ENCODE data around the gene RTF1.

DNA sequence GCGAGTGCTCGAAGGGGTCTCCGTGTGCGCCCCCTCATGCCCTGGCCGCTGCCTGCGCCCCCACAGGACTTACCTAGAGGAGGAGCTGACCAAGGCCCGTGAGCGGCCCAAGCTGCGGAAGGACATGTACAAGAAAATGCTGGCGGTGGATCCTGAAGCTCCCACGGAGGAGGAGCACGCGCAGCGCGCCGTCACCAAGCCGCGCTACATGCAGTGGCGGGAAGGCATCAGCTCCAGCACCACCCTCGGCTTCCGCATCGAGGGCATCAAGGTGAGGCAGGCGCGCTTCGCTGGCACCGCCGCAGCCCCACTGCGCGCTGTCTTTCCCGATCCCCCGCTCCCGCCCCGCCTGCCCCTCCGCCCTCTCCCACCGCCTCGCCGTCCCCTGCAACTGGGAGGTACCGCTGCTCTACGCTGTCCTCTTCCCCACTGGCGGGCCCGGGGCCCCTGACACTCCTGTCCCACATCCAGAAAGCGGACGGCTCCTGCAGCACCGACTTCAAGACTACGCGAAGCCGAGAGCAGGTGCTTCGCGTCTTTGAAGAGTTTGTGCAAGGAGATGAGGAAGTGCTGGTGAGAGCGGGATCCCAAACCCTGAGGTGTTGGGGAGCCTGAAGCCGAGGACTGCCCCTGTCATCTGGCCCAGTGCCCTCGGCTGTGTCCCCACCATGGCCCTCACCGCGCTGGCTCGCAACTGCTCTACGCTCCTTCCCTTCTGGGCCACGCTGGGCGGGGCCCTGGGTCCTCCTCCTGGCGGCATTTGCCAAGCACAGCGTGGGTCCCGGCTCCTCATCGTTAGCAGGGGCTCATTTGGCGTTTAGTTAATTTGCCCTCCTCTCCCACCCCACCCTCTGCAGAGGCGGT is 85.3 kb downstream of the RTF1 start:
- TF ChIP-seq ZBTB20 (tag by site-specific recombination; IDR thresholded peaks at IDR 0.05) (no peak), GLIS1 (tag by site-specific recombination; IDR thresholded peaks at IDR 0.05) (no peak), ZBTB26 (tag by site-specific recombination; optimal IDR thresholded peaks at IDR 0.05) (no peak), ZNF114 (tag by site-specific recombination; IDR thresholded peaks at IDR 0.05) (no peak), ZNF280C (tag by site-specific recombination; IDR thresholded peaks at IDR 0.05) (no peak)
- TF ChIP-seq, protein P1, sequence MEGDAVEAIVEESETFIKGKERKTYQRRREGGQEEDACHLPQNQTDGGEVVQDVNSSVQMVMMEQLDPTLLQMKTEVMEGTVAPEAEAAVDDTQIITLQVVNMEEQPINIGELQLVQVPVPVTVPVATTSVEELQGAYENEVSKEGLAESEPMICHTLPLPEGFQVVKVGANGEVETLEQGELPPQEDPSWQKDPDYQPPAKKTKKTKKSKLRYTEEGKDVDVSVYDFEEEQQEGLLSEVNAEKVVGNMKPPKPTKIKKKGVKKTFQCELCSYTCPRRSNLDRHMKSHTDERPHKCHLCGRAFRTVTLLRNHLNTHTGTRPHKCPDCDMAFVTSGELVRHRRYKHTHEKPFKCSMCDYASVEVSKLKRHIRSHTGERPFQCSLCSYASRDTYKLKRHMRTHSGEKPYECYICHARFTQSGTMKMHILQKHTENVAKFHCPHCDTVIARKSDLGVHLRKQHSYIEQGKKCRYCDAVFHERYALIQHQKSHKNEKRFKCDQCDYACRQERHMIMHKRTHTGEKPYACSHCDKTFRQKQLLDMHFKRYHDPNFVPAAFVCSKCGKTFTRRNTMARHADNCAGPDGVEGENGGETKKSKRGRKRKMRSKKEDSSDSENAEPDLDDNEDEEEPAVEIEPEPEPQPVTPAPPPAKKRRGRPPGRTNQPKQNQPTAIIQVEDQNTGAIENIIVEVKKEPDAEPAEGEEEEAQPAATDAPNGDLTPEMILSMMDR (tag by site-specific recombination; IDR thresholded peaks at IDR 0.05) = no peak
- TF ChIP-seq, protein P2, sequence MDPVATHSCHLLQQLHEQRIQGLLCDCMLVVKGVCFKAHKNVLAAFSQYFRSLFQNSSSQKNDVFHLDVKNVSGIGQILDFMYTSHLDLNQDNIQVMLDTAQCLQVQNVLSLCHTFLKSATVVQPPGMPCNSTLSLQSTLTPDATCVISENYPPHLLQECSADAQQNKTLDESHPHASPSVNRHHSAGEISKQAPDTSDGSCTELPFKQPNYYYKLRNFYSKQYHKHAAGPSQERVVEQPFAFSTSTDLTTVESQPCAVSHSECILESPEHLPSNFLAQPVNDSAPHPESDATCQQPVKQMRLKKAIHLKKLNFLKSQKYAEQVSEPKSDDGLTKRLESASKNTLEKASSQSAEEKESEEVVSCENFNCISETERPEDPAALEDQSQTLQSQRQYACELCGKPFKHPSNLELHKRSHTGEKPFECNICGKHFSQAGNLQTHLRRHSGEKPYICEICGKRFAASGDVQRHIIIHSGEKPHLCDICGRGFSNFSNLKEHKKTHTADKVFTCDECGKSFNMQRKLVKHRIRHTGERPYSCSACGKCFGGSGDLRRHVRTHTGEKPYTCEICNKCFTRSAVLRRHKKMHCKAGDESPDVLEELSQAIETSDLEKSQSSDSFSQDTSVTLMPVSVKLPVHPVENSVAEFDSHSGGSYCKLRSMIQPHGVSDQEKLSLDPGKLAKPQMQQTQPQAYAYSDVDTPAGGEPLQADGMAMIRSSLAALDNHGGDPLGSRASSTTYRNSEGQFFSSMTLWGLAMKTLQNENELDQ (tag by site-specific recombination; IDR thresholded peaks at IDR 0.05; ENCODE audit: low read depth) = no peak

All from HEK293 (cell line).